NCI-H128 (cell line): ENCODE results near the gene PDE1C.

Source experiments
- DNase-seq: peaks from one replicate; lab custom pipeline; 2025; ENCODE audit not compliant: unreplicated experiment; lab: John Stamatoyannopoulos, UW

PDE1C gene

DNA sequence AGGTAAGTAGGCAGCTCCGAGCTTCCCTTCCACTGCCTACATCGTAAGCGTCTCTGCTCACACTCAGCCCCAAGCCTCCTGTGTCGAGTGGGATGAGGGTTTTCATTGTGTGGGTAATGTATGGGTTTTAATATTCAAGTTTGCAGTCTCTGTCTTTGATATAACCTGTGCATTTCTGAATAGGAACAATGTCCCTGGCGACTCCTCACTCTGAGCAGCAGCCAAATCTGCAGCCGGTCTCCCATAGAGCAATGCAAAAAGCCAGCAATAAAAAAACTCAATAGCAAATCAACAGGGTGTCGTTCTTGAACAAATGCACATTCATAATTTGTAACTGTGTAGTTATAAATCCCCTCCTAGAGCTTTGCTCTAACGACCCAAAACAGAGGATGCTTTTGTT, 349.8 kb downstream of the PDE1C start:
- no peak for DNase-seq

DNA sequence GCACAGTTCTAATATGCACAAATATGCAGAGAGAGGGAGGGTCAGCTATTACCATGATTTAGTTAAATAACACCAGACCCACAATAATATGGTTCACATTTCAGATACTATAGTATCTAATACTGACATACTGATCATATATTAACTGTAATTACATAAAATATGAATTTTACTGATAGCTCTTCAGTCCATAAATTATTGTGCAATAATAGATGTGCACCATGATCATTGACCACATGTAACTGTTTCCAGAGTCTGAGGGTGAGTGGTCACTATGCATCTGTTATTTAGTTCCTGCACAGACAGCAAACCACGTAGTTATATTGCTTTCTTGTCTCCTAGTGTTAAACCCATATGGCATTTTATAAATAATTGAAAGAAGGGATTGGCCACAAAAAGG, 353.9 kb downstream of the PDE1C start:
- no peak for DNase-seq

DNA sequence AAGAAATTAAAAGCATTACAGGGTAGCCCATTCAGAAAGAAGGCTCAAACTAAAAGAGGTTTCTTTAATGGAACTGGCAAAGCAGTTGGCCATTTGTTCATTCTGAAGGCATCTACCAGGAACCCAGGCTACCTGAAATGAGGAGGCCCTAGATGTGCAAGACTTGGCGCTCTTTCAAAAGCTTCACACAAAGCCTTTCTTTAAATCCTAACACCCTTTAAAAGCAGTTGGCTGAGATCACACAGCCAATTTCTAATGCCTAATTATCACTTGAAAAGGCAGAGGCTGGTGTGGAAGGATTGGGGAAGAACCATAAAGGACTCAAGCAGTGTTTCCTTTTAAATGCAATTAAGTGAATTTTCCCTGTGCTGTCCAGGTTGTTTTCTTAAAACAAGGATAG, 360.0 kb downstream of the PDE1C start:
- DNase-seq = no peak

DNA sequence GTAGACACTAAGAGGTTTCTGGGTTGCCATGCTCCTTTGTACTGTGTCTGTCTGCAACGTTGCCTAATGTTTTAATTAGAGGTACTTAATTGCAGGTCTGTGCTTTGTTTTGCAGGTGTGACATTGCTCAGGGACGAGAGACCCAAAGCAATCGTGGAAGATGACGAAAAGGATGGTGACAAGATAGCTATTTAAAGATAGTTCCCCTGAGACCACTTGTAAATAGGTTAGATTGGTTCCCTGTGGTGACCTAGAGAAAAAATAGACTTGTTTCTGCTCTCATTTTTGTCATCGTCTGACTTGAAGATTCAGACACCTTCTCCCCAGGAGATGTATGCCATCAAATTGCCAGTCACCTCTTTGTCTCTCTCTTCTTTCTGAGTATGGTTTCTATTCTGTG, 363.1 kb downstream of the PDE1C start:
- no peak for DNase-seq

DNA sequence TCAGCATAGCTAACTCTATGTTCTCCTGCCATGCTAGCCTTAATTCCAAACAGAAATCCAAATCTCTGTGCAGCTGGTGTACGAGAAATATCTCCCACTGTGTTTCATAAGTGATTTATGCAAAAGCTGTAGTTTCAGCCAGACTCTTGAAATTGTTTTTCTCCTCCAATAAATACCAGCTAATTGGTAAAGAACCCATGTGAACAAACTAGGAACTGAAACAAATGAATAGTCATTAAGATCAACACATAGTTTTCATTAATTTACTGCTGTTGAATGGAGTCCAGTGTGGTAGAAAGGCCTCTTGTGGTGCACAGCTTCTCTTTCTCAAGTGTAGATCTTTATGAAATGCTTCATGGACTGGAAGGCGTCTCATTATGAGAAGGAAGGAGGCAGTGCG, 364.8 kb downstream of the PDE1C start:
- DNase-seq = no peak

DNA sequence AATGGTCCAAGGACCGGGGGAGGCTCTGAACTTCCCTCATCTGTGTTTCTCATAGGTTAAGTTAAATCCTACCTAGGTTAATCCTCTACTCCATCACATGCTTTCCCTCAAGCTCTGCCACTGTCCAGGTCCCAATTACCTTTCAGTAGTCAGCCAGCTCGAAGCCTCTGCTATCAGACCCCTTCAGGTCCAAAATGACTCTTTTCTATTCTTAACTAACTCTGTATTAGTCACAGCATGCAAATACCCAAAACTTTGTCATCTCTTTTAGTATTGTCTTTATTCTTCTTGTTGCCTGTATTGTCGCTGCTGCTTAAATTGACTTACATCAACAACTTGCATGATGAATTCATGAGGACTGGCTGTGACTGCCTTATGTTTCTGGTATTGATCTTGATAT, 367.9 kb downstream of the PDE1C start:
- no peak for DNase-seq
